T-helper 1 cell (primary cell): ENCODE data around the gene RAD51B.
"Not testable (repeated sequence)": the region's sequence is repeated elsewhere in the genome, so short reads cannot be mapped to it uniquely, and the experiment has no call there.

Experiments used
- DNase-seq, 5 donors: peaks; one replicate each; pipeline ENCODE4 v3.0.0-alpha.2; 2012 to 2020
- total RNA-seq, 4 donors: gene quantifications; one replicate each; lab custom pipeline; 2026; lab: John Stamatoyannopoulos, UW

RAD51B gene
- 12.4 to 22.0 (median 19.2) reads per million in 4 donors for total RNA-seq

GRCh38 chr14:67819563-67820421, at the start of gene RAD51B:
RAD51B (plus strand) TSS chr14:67819779.
- peak; percentile 64 to 85 (median 81) for DNase-seq

- no peak for DNase-seq
These were observed 45.7 kb upstream of the RAD51B start for GRCh38 chr14:67773844-67774377.

GRCh38 chr14:67776653-67777322, 42.8 kb upstream of the RAD51B start:
- DNase-seq: no peak

DNA sequence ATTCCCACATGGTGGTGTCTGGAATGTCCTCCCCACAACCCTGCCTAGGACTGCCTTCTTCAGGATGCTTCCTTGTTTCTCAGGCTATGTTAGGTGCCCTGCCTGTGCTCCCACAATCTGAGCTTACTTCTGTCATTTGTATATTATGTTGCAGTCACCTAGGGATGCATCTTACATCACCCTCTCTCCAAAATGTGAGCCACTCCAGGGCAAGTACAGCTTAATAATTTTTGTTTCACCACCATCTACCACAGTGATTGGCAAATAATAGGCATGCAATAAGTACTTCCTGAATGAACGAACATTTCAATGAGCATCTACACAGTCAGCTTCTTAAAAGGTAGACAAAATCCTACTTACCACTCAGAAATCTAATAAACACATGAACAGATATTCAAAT, 40.8 kb upstream of the RAD51B start:
- DNase-seq: no peak

GRCh38 chr14:67782090-67782489, 37.5 kb upstream of the RAD51B start:
- no peak for DNase-seq

DNA sequence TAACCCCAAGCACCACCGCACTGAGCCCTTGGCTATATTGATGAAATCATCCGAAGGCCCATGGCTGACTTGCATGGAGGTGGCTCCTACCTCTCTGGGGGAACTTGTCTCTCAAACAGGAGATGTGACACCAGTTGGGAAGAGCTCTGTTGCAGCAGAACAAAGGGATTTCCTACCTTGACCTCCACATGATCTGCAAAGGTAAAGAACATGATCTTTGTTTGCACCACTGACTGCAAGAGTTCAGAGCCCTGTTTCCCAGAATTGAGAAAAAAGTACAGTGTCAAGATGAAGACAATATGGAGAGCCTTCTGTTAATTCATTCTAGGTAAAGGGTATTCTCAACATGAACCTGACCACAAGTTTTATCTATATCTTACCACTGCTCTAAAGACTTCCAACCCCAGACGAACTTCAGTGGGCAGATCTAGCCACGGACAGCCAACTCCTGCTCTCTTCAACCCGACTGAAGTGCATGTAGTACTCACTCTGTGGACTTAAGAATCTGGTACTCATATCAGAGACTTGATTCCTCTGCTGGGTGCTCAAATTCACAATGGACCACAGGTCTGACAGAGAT, 35.2 kb upstream of the RAD51B start:
- DNase-seq: no peak

DNA sequence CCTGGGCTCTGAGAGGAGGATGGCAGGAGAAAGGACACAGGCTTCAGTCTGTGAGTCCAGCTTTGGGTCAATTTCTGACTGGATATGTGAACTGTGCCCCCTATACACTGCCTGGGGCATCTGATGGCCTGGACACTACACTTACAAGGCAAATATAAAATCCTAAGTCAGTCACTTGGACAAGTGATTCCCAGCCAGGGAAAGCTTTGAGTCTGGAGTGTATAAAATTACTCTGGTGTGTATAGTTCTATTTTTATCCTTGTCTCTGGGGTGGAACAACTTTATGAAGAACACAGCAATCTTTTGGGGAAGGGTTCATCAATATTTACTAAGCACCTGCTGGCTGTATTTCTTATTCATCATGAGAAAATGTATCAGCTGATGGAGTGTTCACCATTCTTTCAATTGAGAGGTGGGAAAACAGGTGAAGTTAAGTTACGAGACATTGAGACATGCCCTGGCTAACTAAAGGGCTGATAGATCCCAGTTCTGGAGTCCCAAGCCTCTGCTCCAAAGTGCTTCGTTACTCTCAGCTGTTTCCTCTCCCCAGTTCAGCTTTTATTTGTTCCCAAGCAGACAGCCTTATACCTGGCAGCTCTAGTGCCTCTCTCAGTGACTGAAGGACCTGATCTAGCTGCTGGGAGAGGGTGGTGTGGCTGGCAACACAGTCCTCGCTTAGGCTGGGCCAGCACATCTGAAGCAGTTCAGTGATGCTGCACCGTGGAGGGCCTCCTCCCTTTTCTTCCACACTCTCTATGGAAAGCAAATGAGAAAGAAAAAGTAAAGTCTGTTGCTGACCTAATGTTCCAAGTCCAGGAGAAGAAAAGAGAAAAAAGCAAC, 34.1 kb upstream of the RAD51B start:
- DNase-seq: no peak

DNA sequence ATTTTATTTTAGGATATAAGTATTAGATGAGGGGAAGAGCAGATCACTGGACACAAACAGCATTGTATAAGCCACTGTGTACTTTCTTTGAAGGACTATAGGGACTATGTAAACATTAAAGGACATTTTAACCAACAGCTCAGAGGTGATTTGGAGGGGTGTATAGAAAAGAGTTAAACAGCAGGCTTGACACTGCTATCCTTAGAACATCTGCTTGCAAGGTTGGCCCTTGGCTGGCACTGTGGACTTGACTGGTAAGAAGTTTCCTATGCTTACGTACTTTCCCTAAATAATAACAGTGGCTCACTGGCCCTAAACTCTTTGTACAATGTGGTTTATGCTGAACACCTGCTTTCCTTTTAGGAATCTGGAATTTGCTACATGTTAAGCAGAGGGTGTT, 31.9 kb upstream of the RAD51B start:
- no peak for DNase-seq

GRCh38 chr14:67798731-67799130, 20.8 kb upstream of the RAD51B start:
- no peak for DNase-seq

GRCh38 chr14:67800743-67801142, 18.8 kb upstream of the RAD51B start:
- no peak for DNase-seq

DNA sequence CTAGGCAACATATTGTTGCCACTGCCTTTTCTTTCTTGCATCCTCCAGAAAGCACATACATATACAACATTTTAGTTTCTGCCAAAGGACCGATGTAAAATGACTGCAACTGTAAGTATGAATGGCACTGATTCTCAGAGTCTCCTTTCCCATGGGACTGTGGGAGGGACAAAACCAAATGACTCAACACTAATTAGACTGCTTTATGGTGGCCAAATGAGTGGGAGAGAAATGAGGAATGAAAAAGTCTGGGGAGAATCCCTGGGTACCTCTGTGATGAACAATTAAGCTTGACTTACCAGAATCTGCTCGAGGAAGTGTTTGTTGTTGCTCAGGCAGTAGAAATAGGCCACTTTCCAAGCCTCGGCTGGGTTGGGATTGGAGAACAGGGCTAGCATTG, 13.3 kb upstream of the RAD51B start:
- no peak for DNase-seq

DNA sequence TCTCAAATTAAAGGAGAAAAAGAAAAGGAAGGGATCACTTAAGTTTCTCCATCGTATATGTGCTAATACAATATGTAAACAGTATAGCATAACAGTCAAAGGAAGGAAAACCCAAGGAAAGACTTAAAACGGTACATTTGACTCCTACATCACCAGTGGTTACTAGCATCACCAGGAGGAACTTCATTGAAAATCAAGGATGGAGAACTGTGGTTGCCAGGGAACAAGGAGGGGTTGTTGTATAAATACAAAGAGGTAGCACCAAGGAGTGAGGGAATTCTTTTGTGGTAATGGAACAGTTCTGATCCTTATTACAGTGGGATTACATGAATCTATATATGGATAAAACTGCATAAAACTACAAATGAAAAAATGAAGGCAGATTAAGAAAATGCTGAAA, 4.8 kb upstream of the RAD51B start:
- no peak for DNase-seq

DNA sequence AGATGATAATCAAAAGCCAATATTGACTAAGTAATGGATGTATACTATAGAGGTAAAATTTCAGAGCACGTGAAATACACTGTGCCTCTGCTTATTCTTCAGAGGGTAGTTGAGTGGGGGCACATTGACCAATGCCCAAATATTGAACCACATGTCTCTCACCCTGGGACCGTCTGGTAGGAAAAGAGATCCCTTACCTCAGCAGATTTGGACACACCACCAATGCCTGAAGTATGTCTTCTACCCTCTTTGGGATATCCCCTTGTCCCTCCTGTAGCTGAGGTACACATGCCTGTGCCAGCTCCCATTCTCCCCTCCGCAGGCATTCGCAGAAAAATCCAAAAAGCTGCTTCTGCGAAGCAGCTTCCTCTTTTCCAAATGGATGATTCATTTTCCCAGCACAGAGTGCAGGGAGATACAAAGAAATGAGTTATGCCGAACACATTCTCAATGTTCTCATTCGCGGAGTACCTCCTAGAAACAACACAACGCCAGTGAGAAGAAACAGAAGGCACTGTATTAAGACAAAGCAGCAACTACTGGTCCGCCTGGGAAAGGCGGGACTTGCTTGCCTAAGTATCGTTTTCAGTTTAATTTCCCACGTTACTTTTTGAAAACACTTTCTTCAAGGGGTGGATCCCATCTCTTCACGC, 3.9 kb upstream of the RAD51B start:
- DNase-seq: peak in 1 of 5 donors; percentile 2

- DNase-seq: peak; percentile 78 to 90 (median 89)
These were observed 3.1 kb upstream of the RAD51B start, which contains the start of gene ZFYVE26 for GRCh38 chr14:67816326-67817002. ZFYVE26 (minus strand) TSS chr14:67816590; CDS start chr14:67815963, 627 bp downstream.

GRCh38 chr14:67817750-67818438, 1.7 kb upstream of the RAD51B start:
- DNase-seq: no peak

- DNase-seq: not testable (repeated sequence)
These were observed 1.1 kb upstream of the RAD51B start for GRCh38 chr14:67818476-67818875.

DNA sequence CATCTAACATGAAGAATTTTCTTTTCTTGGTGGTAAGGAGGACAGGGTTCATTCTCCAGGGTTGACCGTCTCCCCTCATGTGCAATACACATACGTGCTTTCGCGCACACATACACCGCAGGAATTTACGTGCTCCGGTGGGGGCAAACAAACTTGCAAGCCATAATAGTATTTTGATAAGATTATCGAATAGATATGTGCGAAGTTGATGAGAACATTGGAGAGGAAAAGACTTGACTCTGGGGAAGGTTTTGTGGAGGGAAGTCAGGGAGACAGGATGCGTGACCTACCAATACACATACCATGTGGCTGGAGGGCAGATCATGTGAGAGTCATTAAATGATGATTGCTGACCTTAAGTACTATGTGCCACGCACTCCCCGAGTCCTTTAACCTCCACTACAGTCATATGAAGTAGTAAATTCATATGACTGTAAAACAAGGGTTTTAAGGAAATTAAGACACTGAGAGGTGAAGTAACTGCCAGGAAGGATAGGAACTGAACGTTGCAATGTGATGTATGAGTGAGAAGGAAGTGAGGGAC, 921 bp downstream of the RAD51B start:
- peak in 1 of 5 donors; percentile 12 for DNase-seq

GRCh38 chr14:67821121-67821520, 1.5 kb downstream of the RAD51B start:
- no peak for DNase-seq

DNA sequence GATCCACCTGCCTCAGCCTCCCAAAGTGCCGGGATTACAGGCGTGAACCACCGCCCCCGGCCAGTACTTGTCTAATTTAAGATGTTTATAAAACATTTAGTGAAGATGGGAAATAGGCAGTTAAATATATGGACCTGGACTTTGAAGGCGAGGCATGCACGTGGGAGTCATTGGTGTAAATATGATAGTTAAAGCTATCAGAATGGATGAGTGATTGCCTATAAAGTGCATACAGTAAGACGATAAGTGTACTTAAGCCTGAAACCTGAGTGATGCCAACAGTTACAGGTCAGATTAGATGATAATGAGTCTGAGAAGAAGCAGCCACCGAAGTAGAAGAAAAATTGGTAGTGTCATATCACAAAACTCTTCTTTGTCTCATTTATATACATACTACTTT, 11.5 kb downstream of the RAD51B start:
- DNase-seq: no peak

- DNase-seq: no peak
These were observed 13.8 kb downstream of the RAD51B start for GRCh38 chr14:67833403-67833802.
